Measurements from ENCODE around the gene ETV2.

Gene ETV2

GRCh38 chr19:35642798-35643254 lies 1.3 kb downstream of the ETV2 start:
- Histone ChIP-seq H3K27me3 (ENCODE audit: insufficient read depth, low read depth, severe bottlenecking) (no peaks in the 10 kb centered on the region), H3K36me3 (peaks cover 7% of the 10 kb centered on the region), H3K9me3 (ENCODE audit: severe bottlenecking) (no peaks in the 10 kb centered on the region), H3K27ac (peak overlapping the region; percentile 91), H3K4me3 (ENCODE audit: low read depth, low read length) (peak overlapping the region; percentile 62)
- DNase-seq: no peak
- no peak for TF ChIP-seq CTCF (IDR thresholded peaks at IDR 0.05; ENCODE audit: low read depth, low read length)

- DNase-seq: peak; percentile 92
- Histone ChIP-seq H3K36me3 (peaks cover under 1% of the 10 kb centered on the region; the same call in 1 of the 2 replicates), H3K9me3 (ENCODE audit: severe bottlenecking) (no peaks in the 10 kb centered on the region), H3K27me3 (ENCODE audit: insufficient read depth, low read depth, severe bottlenecking) (no peaks in the 10 kb centered on the region), H3K4me3 (ENCODE audit: low read depth, low read length) (peak overlapping the region; percentile 62), H3K27ac (peak overlapping the region; percentile 91)
- TF ChIP-seq CTCF (IDR thresholded peaks at IDR 0.05; ENCODE audit: low read depth, low read length): no peak
Measured at GRCh38 chr19:35643255-35644205, 2.0 kb downstream of the ETV2 start.

- peak; percentile 93 for DNase-seq
- H3K27me3 ChIP-seq (ENCODE audit: insufficient read depth, low read depth, severe bottlenecking): no peaks in the 10 kb centered on the region
- peak overlapping the region; percentile 62 for H3K4me3 ChIP-seq (ENCODE audit: low read depth, low read length)
- no peak for TF ChIP-seq CTCF (IDR thresholded peaks at IDR 0.05; ENCODE audit: low read depth, low read length)
- H3K27ac ChIP-seq: peak overlapping the region; percentile 91
- no peaks in the 10 kb centered on the region for H3K36me3 ChIP-seq
- H3K9me3 ChIP-seq (ENCODE audit: severe bottlenecking): no peaks in the 10 kb centered on the region
Measured at GRCh38 chr19:35644206-35644986, 2.9 kb downstream of the ETV2 start.

- Histone ChIP-seq H3K27me3 (ENCODE audit: insufficient read depth, low read depth, severe bottlenecking) (no peaks in the 10 kb centered on the region), H3K27ac (peak overlapping the region; percentile 91), H3K36me3 (peaks cover 7% of the 10 kb centered on the region), H3K9me3 (ENCODE audit: severe bottlenecking) (no peaks in the 10 kb centered on the region), H3K4me3 (ENCODE audit: low read depth, low read length) (peak overlapping the region; percentile 62)
- TF ChIP-seq CTCF (IDR thresholded peaks at IDR 0.05; ENCODE audit: low read depth, low read length): no peak
- DNase-seq: peak; percentile 78
Measured at GRCh38 chr19:35644987-35645679, 3.6 kb downstream of the ETV2 start.

- DNase-seq: no peak
- H3K27ac ChIP-seq: peak overlapping the region; percentile 85
- H3K27me3 ChIP-seq (ENCODE audit: insufficient read depth, low read depth, severe bottlenecking): no peaks in the 10 kb centered on the region
- peaks cover 9% of the 10 kb centered on the region for H3K36me3 ChIP-seq
- no peaks in the 10 kb centered on the region for H3K9me3 ChIP-seq (ENCODE audit: severe bottlenecking)
- no peak overlapping the region for H3K4me3 ChIP-seq (ENCODE audit: low read depth, low read length)
- no peak for TF ChIP-seq CTCF (IDR thresholded peaks at IDR 0.05; ENCODE audit: low read depth, low read length)
Measured at GRCh38 chr19:35645680-35646511, 4.4 kb downstream of the ETV2 start.

Data from WERI-Rb-1 (cell line).